ENCODE measurements around the gene SLCO4C1. TPM values are rescaled to one million over a fixed set of nuclear protein-coding genes. Genes with fewer than 3 reads are reported as not detected.
"Not testable (repeated sequence)": the region's sequence is repeated elsewhere in the genome, so short reads cannot be mapped to it uniquely, and the experiment has no call there.

The SLCO4C1 gene
- polyA plus RNA-seq (2011; rRNA removed) (not detected in 2 replicates), polyA minus RNA-seq (2011; rRNA and poly(A)+ RNA removed) (not detected in 2 replicates)

DNA sequence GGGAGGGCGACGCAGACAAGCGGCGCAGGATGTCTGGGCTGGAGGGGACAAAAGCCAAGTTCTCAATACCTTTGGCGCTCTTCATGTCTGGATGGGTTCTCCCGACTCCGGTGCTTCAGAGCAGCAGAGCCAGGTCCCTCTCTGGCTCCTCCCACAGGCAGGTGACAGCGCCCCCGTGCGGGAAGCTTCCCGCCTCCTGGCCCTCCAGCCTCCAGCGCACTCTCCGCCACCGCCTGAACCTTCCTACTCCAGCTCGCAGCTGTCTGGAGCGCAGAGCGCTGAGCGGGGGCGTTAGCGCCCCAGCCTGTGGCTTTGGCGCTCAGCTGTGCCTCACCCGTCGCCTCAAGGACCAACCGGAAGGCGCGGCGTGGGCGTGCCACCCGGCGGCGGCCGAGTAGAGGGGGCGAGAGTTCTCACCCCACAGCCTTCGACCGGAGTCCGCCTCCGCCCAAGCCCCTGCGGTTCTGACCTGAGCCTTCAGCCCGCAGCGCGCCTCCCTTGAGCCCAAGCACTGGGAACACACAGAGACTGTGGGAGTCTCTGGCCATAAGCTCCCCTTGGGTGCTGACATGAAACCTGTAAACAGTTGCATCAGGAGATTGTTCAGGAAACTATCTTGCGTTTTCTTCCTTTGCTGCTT is at the start of gene SLCO4C1:
TSS of gene SLCO4C1 (minus strand) at position 107 of the 640 bp plus-strand sequence. CDS start at position 85, 22 bp downstream.
- POLR2A ChIA-PET, result no interaction called here
- TF ChIP-seq CTCF (IDR thresholded peaks at IDR 0.05; ENCODE audit: low read depth, low read length), result no peak
- CTCF ChIA-PET, result no interaction called here

GRCh38 chr5:102341681-102342288 is 45.7 kb upstream of the SLCO4C1 start:
- H3K27ac ChIP-seq (ENCODE audit: low read depth, low read length), result no peak overlapping the region
- H3K9me3 ChIP-seq (ENCODE audit: control insufficient read depth, insufficient read depth, low read length), result peaks cover 11% of the 10 kb centered on the region; the same call in 1 of the 2 replicates
- ChIA-PET CTCF (no interaction called here), POLR2A (no interaction called here)
- H3K27me3 ChIP-seq (ENCODE audit: control insufficient read depth, insufficient read depth, low read length), result no peaks in the 10 kb centered on the region
- no peak for DNase-seq (ENCODE audit: low read depth, low spot score)
- H3K4me3 ChIP-seq (ENCODE audit: low read depth, low read length), result no peak overlapping the region
- no peak for TF ChIP-seq CTCF (IDR thresholded peaks at IDR 0.05; ENCODE audit: low read depth, low read length)

More for the DNA sequence above, at the start of gene SLCO4C1:
- Histone ChIP-seq H3K27me3 (ENCODE audit: control insufficient read depth, insufficient read depth, low read length) (no peaks in the 10 kb centered on the region), H3K9me3 (ENCODE audit: control insufficient read depth, insufficient read depth, low read length) (peaks cover 22% of the 10 kb centered on the region), H3K4me3 (ENCODE audit: low read depth, low read length) (no peak within 1 kb of the TSS), H3K27ac (ENCODE audit: low read depth, low read length) (no peak within 1 kb of the TSS)
- DNase-seq (ENCODE audit: low read depth, low spot score), result no peak

DNA sequence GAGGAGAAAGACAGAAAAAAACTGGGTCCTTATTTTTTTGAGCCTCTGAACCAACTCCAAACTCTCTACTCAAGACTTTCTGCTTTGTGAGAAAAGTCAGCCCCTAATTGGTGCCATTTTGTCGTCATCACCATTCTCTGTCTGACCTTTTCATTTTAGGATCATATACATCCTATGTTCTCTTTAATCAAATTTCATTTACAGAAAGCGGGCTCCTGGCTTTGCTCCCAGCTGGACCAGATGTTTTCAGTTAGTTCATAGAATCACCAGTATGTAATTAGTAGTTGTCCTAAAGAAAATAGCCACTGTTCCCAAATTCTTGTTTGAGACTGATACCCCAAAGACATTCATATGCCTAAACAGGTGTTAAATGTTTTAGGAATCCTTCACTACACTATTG is 28.6 kb upstream of the SLCO4C1 start:
- ChIA-PET POLR2A (no interaction called here), CTCF (no interaction called here)
- H3K27ac ChIP-seq (ENCODE audit: low read depth, low read length), result no peak overlapping the region
- no peak overlapping the region for H3K4me3 ChIP-seq (ENCODE audit: low read depth, low read length)
- H3K27me3 ChIP-seq (ENCODE audit: control insufficient read depth, insufficient read depth, low read length), result no peaks in the 10 kb centered on the region
- H3K9me3 ChIP-seq (ENCODE audit: control insufficient read depth, insufficient read depth, low read length), result peaks cover 15% of the 10 kb centered on the region
- no peak for TF ChIP-seq CTCF (IDR thresholded peaks at IDR 0.05; ENCODE audit: low read depth, low read length)
- no peak for DNase-seq (ENCODE audit: low read depth, low spot score)

GRCh38 chr5:102318801-102319200 is 22.7 kb upstream of the SLCO4C1 start:
- H3K4me3 ChIP-seq (ENCODE audit: low read depth, low read length); DNase-seq (ENCODE audit: low read depth, low spot score); POLR2A ChIA-PET; H3K27me3 ChIP-seq (ENCODE audit: control insufficient read depth, insufficient read depth, low read length); CTCF ChIA-PET; H3K27ac ChIP-seq (ENCODE audit: low read depth, low read length): not testable (repeated sequence)
- H3K9me3 ChIP-seq (ENCODE audit: control insufficient read depth, insufficient read depth, low read length), result peaks cover 15% of the 10 kb centered on the region

DNA sequence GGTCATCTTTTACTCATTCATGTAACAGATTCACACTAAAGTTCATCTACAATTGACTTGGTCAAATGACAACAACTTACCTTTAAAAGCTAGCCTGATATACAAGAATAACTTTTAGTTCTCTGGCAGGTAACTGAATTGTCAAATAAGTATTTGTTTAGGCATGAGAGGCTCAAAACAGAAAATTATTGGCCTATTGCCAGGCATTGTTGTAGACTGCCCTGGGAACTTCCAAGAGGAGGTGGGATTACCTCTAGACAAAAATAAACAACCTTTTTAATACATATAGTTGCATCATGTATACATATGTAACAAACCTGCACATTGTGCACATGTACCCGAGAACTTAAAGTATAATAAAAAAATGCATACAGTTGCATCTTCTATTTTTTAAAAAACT is 18.2 kb upstream of the SLCO4C1 start:
- no peaks in the 10 kb centered on the region for H3K27me3 ChIP-seq (ENCODE audit: control insufficient read depth, insufficient read depth, low read length)
- no peak overlapping the region for H3K4me3 ChIP-seq (ENCODE audit: low read depth, low read length)
- no peak for DNase-seq (ENCODE audit: low read depth, low spot score)
- ChIA-PET POLR2A (no interaction called here), CTCF (no interaction called here)
- no peak for TF ChIP-seq CTCF (IDR thresholded peaks at IDR 0.05; ENCODE audit: low read depth, low read length)
- H3K9me3 ChIP-seq (ENCODE audit: control insufficient read depth, insufficient read depth, low read length), result peaks cover 3% of the 10 kb centered on the region; the same call in 1 of the 2 replicates
- H3K27ac ChIP-seq (ENCODE audit: low read depth, low read length), result no peak overlapping the region
